SU-DHL-6 (cell line): ENCODE results near the gene TSACC.
"Not testable (repeated sequence)": the region's sequence is repeated elsewhere in the genome, so short reads cannot be mapped to it uniquely, and the experiment has no call there.

Source experiments
- H2AFZ ChIP-seq: fragments of 200-600 bp; sonication (generic); 2 replicates; pipeline ENCODE4 v1.6.1; 2014; ENCODE audit warnings: low read depth, mild to moderate bottlenecking, moderate library complexity, mixed read lengths, antibody characterized with exemption, low read length; ENCODE audit not compliant: severe bottlenecking
- H3F3A ChIP-seq: fragments of 200-600 bp; shearing (Covaris generic); 2 replicates; pipeline ENCODE4 v1.6.0; 2016; ENCODE audit warnings: antibody characterized with exemption, mild to moderate bottlenecking; ENCODE audit not compliant: insufficient read depth
- H3K27ac ChIP-seq: fragments of 200-600 bp; sonication (generic); 2 replicates; pipeline ENCODE4 v1.5.1; 2016; ENCODE audit warnings: low read depth, mild to moderate bottlenecking, low read length, moderate library complexity, mixed read lengths
- H3K27me3 ChIP-seq: fragments of 200-600 bp; sonication (generic), shearing (Covaris generic); 2 replicates; pipeline ENCODE4 v1.6.0; 2014; ENCODE audit warnings: mild to moderate bottlenecking, low read length
- H3K36me3 ChIP-seq: fragments of 200-600 bp; sonication (generic); 2 replicates; pipeline ENCODE4 v1.6.1; 2014; ENCODE audit warnings: mild to moderate bottlenecking, low read length, mixed read lengths
- H3K4me2 ChIP-seq: fragments of 300-600, 200-600 bp; shearing (Covaris generic), sonication (generic); 2 replicates; pipeline ENCODE4 v1.6.0; 2014; ENCODE audit warnings: low read length, low read depth, mild to moderate bottlenecking; ENCODE audit not compliant: poor library complexity, severe bottlenecking
- H3K4me3 ChIP-seq: fragments of 200-600 bp; sonication (generic); 2 replicates; pipeline ENCODE4 v1.5.1; 2014; ENCODE audit warnings: antibody characterized with exemption, low read length, mild to moderate bottlenecking, mixed read lengths; ENCODE audit not compliant: insufficient read depth, poor library complexity, severe bottlenecking
- H3K79me2 ChIP-seq: fragments of 200-600 bp; sonication (generic); 2 replicates; pipeline ENCODE4 v1.6.1; 2014; ENCODE audit warnings: mild to moderate bottlenecking, low read length, moderate library complexity; ENCODE audit not compliant: insufficient read depth
- H3K9ac ChIP-seq: fragments of 200-600 bp; sonication (generic); 2 replicates; pipeline ENCODE4 v1.7.0; 2014; ENCODE audit warnings: mild to moderate bottlenecking, low read length
- H3K9me2 ChIP-seq: fragments of 200-600 bp; sonication (generic); replicated peaks from 2 replicates; pipeline ENCODE4 v1.6.1; 2014; ENCODE audit warnings: low read length; ENCODE audit not compliant: insufficient read depth
- H3K9me3 ChIP-seq: fragments of 200-600 bp; sonication (generic); 2 replicates; pipeline ENCODE4 v1.6.1; 2014; ENCODE audit warnings: low read length, mixed read lengths; ENCODE audit not compliant: insufficient read depth
- H4K20me1 ChIP-seq: fragments of 200-600 bp; sonication (generic); 2 replicates; pipeline ENCODE4 v1.6.1; 2014; ENCODE audit warnings: low read depth, mild to moderate bottlenecking, antibody characterized with exemption, low read length, moderate library complexity, mixed read lengths
- CTCF ChIP-seq: fragments of 200-600 bp; sonication (generic); IDR thresholded peaks from one replicate; pipeline ENCODE4 v1.5.1; 2017; ENCODE audit warnings: antibody characterized with exemption, mild to moderate bottlenecking, low read length, moderate library complexity; ENCODE audit not compliant: insufficient read depth, poor library complexity, severe bottlenecking
- EZH2phosphoT487 ChIP-seq: fragments of 200-600 bp; sonication (generic), shearing (Covaris generic); conservative IDR thresholded peaks from 2 replicates; pipeline ENCODE4 v1.6.1; 2018; ENCODE audit warnings: mild to moderate bottlenecking, antibody characterized with exemption, low read length, moderate library complexity, mixed read lengths

TSACC gene

GRCh38 chr1:156368157-156368658, 29.9 kb downstream of the TSACC start:
- Histone ChIP-seq H3K4me3 (no peak overlapping the region), H3K4me2 (no peak overlapping the region)

DNA sequence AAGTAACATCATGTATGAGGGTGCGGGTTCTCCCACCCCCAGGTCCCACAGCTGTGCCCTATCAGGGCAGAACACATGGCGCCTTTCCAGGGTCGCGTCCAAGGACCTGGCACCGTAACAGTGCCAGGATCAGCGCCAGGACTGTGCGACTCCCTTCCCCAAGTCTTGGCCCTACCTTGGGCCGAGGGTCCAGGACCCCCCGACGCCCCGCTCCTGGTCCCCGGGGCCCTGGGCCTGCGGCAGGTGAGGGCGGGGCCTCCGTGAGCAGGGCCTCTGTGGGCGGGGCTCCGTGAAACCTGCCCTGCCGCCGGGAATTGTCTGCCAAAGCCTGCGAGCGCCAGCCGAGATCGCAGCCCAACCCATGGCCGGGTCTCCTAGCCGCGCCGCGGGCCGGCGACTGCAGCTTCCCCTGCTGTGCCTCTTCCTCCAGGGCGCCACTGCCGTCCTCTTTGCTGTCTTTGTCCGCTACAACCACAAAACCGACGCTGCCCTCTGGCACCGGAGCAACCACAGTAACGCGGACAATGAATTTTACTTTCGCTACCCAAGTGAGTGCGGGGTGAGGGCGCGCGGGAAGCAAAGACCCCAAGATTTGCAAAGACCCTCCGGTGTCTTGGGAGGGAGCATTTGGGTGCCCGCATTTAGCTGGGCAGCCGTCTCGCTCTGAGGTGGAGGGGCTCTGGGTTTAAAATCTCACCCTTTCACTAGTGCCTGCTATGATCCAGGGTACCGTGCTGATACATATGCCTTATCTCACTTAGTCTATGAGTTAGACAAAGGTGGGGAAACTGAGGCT, 30.8 kb downstream of the TSACC start, which contains the start of gene RHBG:
TSS of gene RHBG (plus strand) at position 323 of the 796 bp plus-strand sequence. CDS start at position 362, 39 bp downstream.
- Histone ChIP-seq H3K79me2 (no peaks in the 10 kb centered on the region), H2AFZ (no peak within 1 kb of the TSS), H3F3A (no peaks in the 10 kb centered on the region), H3K4me2 (no peak within 1 kb of the TSS), H3K36me3 (no peaks in the 10 kb centered on the region), H3K9me2 (no peaks in the 10 kb centered on the region), H3K4me3 (no peak within 1 kb of the TSS), H3K9ac (no peak within 1 kb of the TSS), H3K27ac (no peak within 1 kb of the TSS), H3K27me3 (no peaks in the 10 kb centered on the region), H3K9me3 (no peaks in the 10 kb centered on the region), H4K20me1 (no peaks in the 10 kb centered on the region)
- no peak for TF ChIP-seq CTCF

More at GRCh38 chr1:156368157-156368658, 29.9 kb downstream of the TSACC start:
- no peaks in the 10 kb centered on the region for H3K27me3 ChIP-seq
- no peak overlapping the region for H3K9ac ChIP-seq
- H2AFZ ChIP-seq = no peak overlapping the region
- no peaks in the 10 kb centered on the region for H3K79me2 ChIP-seq
- H3K36me3 ChIP-seq = no peaks in the 10 kb centered on the region
- TF ChIP-seq CTCF = no peak
- TF ChIP-seq EZH2phosphoT487 = no peak
- H3K9me2 ChIP-seq = no peaks in the 10 kb centered on the region
- no peaks in the 10 kb centered on the region for H3F3A ChIP-seq
- H4K20me1 ChIP-seq = no peaks in the 10 kb centered on the region
- no peaks in the 10 kb centered on the region for H3K9me3 ChIP-seq
- no peak overlapping the region for H3K27ac ChIP-seq

DNA sequence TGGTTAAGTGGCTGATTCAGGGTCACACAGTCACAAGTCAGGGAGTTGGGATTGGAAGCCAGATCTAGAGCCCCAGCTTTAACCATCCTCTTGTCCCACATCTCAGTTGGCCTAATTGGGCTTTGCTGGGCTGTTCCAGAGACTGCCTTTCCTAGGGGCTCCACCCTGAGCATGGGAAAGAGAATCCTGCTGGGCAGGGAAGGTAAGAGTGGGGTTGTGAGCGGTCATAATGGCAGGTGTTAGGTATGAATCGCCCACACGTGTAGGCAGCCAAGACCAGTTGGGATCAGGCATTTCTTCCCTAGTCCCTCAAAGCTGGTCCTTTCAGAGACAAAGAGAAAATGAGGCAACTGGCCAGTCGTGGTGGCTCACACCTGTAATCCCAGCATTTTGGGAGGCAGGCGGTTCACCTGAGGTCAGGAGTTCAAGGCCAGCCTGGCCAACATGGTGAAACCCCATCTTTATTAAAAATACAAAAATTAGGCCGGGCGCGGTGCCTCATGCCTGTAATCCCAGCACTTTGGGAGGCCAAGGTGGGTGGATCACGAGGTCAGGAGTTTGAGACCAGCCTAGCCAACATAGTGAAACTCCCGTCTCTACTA, 31.5 kb downstream of the TSACC start:
- not testable (repeated sequence) for H3F3A ChIP-seq, H4K20me1 ChIP-seq, H3K79me2 ChIP-seq, H3K9me2 ChIP-seq, H3K36me3 ChIP-seq, H2AFZ ChIP-seq, H3K4me2 ChIP-seq, H3K9ac ChIP-seq, H3K27ac ChIP-seq, H3K4me3 ChIP-seq, H3K9me3 ChIP-seq, H3K27me3 ChIP-seq
